ENCODE measurements around the gene ACSL5. TPM values are rescaled to one million over a fixed set of nuclear protein-coding genes. Genes with fewer than 3 reads are reported as not detected.
A peak's percentile ranks its signal among the peaks of the same experiment; 100 is the strongest.
"Not testable (repeated sequence)": the region's sequence is repeated elsewhere in the genome, so short reads cannot be mapped to it uniquely, and the experiment has no call there.

ACSL5 gene
- total RNA-seq, 1 experiment from 2014 or later: 0.81 TPM

DNA sequence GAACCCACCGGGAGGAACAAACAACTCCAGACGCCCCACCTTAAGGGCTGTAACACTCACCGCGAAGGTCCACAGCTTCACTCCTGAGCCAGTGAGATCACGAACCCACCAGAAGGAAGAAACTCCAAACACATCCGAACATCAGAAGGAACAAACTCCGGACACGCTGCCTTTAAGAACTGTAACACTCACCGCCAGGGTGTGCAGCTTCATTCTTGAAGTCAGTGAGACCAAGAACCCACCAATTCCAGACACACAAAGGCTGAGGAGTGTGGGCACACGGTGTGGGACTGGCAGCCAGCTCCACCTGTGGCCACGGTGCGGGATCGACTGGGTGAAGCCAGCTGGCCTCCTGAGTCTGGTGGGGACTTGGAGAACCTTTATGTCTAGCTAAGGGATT, 2.6 kb upstream of the ACSL5 start:
- DNase-seq (ENCODE audit: low spot score); in situ Hi-C loops (cut with HindIII; ENCODE audit: low sequenced_read_pairs): not testable (repeated sequence)

DNA sequence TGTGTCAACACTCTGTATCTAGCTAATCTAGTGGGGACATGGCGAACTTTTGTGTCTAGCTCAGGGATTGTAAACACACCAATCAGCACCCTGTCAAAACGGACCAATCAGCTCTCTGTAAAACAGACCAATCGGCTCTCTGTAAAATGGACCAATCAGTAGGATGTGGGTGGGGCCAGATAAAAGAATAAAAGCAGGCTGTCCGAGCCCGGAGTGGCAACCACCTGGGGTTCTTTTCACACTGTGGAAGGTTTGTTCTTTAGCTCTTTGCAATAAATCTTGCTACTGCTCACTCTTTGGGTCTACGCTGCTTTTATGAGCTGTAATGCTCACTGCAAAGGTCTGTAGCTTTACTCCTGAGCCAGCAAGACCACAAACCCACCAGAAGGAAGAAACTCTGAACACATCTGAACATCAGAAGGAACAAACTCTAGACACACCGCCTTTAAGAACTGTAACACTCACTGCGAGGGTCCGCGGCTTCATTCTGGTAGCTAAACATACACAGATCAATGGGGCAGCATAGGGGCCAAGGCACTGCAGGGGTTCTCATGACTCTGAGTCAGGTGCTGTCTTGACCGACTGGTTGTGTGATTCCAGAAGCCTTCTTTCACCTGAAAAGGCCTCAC, 1.6 kb upstream of the ACSL5 start:
- DNase-seq (ENCODE audit: low spot score); in situ Hi-C loops (cut with HindIII; ENCODE audit: low sequenced_read_pairs): not testable (repeated sequence)

DNA sequence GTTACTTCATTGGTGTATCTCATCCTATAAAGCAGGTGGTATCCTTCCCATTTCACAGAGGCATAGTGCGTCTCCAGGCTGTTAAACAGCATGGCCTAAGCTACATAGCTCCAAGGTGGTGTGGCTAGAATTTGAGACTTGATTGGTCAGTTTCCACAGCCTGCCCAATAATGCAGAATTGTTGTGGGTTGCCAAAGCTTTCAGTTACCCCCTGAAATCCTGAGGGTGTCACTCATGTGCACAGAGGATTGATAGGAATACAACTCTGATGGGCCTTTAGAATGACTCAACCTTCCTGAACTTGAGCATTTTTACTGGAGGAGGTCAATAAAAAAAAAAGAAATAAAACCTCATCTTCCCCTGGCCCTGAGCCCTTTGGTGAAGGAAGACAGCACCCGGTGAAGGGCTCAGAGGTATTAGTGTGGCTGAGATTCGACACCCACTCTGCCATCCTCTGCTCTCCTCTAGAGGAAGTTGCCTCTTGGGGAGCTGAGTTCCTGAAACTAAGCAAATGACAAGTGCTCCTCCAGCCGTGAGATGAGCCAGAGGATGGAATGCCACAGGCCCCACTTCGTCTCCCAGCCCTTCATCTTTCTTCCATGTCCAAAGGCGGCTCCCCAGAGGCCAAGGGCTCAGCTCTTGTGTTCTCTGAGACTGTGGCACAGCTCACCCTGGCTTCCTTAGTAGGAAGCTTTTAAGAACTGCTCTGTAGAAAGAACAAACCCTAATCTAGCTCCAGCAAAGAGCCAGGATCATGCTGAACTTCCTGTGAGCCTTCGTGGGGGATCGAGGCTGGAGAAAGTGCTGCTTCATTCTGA, 1.0 kb downstream of the ACSL5 start:
- DNase-seq (ENCODE audit: low spot score): no peak

DNA sequence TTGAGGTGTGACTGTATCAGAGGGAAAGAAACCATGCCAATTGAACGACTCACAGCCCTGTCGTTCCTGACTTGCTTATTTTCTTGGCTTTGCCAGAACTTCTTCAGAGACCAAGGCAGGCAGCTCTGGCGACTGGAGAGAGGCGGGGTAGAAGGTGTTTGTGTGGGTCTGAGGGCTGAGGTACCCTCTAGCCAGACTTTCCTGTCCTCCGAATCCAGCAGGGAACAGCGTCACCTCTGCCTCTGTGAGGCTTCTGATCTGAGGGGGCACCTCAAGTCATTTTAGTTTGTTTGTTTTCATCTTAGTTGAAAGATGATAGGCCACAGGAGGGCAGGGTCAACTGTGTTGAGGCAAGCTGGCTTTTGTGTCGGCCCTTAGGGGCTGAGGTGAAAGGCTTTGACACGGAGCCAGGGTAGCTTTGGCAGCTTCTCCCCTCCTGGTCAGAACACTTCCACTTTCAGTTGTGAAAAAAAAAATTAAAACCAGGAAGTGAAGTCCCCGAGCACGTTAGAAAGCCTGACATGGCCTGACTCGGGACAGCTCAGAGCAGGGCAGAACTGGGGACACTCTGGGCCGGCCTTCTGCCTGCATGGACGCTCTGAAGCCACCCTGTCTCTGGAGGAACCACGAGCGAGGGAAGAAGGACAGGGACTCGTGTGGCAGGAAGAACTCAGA, 1.9 kb downstream of the ACSL5 start:
- no peak for DNase-seq (ENCODE audit: low spot score)
- in situ Hi-C loops (cut with HindIII; ENCODE audit: low sequenced_read_pairs): no loop called here

More for the DNA sequence above, 1.0 kb downstream of the ACSL5 start:
- in situ Hi-C loops (cut with HindIII; ENCODE audit: low sequenced_read_pairs): no loop called here

DNA sequence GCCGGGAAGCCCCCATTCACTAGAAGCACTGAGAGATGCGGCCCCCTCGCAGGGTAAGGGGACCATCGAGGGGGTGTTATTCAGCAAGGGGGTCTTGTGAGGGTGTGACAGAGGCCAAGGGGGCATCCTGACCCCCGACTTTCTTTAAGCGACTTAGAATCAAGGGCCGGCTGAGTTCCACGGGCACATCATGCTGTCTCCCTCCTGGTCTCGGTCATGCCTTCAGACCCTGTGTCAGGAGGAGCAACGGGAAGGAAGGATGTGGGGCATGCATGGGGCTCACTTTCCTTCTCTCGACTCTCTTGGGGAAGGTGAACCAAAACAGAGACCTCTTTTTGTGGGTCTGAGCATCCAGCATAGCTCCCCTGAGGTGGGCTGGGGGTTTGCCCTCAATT, 2.5 kb downstream of the ACSL5 start:
- DNase-seq (ENCODE audit: low spot score): no peak
- in situ Hi-C loops (cut with HindIII; ENCODE audit: low sequenced_read_pairs): no loop called here

DNA sequence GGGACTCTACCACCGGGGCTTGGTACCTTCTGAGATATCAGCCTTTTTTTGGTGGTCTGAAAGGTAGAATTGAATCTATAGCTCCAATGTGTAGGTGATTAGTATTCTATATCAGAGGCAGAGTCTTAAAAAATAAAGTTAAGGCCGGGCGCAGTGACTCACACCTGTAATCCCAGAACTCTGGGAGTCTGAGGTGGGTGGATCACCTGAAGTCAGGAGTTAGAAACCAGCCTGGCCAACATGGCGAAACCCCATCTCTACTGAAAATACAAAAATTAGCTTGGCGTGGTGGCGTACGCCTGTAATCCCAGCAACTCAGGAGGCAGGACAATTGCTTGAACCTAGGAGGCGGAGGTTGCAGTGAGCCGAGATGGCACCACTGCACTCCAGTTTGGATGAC, 3.2 kb downstream of the ACSL5 start:
- DNase-seq (ENCODE audit: low spot score); in situ Hi-C loops (cut with HindIII; ENCODE audit: low sequenced_read_pairs): not testable (repeated sequence)

DNA sequence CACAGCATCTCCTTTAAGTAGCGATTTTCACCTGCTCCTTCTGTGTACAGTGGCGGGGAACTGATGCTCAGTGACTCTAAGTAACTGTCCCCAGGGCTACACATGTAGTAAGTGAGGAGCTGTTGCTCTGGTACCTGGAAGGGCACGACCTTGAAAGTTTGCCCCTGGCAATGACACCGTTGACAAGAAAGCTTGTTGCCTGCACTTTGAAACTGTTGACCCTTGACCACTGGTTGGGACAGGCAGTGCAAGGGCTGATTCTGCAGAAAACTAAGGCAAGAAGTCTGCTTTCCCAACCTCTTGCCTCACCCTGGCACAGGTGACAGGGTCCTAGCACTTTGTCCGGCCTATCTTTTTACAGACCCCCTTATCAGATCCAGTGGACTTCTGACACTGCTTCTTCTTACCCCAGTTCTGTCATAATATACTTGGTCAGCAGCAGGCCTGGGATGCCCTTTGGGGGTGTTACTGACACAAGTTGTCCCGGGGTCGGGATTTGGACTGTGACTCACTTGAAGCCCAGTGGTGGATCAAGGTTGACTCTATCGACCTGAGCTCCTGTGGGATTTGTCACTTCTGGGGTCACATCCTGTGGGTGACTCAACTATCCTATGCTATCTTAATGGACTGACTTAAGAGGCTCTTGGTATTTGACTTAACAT, 5.8 kb downstream of the ACSL5 start:
- in situ Hi-C loops (cut with HindIII; ENCODE audit: low sequenced_read_pairs): no loop called here
- DNase-seq (ENCODE audit: low spot score): no peak

DNA sequence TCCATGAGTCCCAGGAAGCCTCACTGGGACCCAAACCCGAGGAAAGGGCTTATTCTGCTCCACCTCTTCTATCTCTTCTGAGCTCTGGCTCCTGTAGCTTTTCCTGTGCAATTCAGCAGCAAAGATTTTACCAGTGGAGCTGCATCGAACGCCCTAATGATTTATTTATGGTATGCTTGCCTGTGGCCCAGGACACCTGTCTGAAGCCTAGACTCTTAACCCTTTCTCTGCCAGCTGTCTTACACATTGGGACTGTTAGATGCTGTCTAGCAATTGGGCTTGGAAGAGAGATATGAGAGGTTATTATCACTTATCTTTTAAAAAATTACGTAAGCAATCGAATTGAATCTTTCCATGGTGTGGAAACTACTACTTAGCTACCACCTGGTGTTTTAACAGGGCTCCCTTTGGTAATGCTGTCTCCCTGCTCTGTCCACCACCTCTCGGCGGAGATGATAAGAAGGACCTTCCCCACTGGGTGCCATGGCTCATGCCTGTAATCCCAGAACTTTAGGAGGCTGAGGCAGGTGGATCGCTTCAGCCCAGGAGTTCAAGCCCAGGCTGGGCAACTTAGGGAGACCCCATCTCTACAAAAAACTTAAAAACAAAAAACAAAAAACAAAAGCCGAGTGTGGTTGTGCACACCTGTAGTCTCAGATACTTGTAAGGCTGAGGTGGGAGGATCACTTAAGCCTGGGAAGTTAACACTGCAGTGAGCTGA, 8.8 kb downstream of the ACSL5 start:
- in situ Hi-C loops (cut with HindIII; ENCODE audit: low sequenced_read_pairs): no loop called here
- DNase-seq (ENCODE audit: low spot score): no peak

DNA sequence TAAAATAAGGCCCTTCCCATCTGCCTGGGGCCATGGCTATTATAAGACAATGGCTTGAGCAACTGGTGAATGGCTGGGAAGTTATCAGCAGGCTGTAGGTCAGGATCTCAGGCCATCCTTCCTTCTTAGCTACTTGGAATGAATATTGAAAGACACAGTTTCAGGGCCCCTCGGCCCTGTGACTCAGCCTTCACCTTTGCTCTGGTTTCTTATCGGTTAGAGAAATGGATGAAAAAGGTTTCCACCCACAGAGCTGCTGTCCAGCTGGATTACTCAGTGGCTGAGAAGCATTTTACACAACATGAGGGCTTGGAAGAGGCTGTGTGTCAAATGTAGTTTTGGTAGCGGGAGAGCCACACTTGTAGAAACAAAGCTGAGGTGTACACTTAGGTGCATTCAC, 9.4 kb downstream of the ACSL5 start:
- no peak for DNase-seq (ENCODE audit: low spot score)
- in situ Hi-C loops (cut with HindIII; ENCODE audit: low sequenced_read_pairs): no loop called here

DNA sequence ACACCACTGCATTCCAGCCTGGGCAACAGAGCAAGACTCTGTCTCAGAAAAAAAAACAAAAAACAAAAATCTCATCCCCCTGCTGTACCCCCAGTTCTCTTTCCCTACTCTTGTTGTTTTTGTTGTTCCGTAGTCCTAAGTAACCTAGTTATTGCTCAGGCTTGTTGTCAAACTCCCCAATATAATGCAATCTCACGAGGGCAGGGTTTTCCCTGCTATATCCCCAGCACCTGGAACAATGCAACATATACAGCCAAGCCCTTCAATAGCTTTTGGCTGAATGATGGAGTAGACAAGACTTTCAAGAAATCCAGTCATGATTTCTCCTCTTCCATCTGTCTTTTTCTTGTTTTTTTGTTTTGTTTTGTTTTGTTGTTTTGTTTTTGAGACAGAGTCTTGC, 10.2 kb downstream of the ACSL5 start:
- DNase-seq (ENCODE audit: low spot score): no peak

DNA sequence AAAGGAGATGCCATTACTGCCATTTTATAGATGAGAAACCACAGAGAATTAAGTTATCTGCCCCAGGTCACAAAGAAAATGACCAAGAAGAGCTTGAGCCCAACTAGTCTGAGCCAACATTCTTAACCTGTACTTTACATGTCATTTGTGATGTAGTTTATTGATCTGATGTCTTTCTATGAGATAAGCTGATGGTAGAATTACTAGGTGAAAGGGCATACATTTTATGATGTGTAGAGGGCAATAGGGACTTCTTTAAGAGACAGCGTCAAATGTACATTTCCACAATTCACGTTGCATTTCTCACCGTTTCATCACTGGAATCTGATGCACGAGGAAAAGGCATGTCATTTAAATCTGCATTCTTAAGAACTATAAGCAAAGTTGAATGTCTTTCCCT, 11.3 kb downstream of the ACSL5 start:
- no peak for DNase-seq (ENCODE audit: low spot score)
- in situ Hi-C loops (cut with HindIII; ENCODE audit: low sequenced_read_pairs): no loop called here

More for the DNA sequence above, 10.2 kb downstream of the ACSL5 start:
- in situ Hi-C loops (cut with HindIII; ENCODE audit: low sequenced_read_pairs): no loop called here

DNA sequence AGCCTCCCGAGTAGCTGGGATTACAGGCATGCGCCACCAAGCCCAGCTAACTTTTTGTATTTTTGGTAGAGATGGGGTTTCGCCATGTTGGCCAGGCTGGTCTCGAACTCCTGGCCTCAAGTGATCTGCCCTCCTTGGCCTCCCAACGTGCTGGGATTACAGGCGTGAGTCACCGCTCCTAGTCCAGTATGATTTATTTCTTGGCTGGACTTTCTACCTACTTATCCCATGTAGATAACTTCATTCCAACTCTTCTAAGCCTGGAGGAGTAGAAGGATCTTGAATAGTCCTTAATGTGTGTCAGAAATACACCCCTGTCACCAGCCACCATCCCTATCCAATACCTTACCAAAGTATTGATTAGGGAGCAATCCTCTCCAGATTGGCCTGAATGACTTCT, 14.1 kb downstream of the ACSL5 start:
- in situ Hi-C loops (cut with HindIII; ENCODE audit: low sequenced_read_pairs); DNase-seq (ENCODE audit: low spot score): not testable (repeated sequence)

DNA sequence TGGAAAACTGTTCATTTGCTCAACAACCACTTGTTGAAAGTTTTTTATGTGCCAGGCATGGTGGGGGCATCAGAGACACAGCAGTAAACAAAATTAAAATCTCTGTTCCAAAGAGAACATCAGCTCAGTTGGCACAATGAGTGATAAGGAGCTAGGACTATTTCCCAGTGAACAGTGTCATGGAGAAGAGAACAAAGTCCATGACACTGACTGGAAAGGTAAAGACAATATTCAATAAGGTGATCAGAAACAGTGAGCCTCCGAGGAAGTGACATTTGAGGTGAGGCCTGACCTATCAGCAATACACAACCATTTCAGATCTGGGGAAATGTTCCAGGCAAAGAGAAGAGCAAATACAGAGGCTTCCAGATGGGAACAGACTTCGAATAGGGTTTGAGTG, 14.6 kb downstream of the ACSL5 start:
- DNase-seq (ENCODE audit: low spot score): no peak
- in situ Hi-C loops (cut with HindIII; ENCODE audit: low sequenced_read_pairs): no loop called here

DNA sequence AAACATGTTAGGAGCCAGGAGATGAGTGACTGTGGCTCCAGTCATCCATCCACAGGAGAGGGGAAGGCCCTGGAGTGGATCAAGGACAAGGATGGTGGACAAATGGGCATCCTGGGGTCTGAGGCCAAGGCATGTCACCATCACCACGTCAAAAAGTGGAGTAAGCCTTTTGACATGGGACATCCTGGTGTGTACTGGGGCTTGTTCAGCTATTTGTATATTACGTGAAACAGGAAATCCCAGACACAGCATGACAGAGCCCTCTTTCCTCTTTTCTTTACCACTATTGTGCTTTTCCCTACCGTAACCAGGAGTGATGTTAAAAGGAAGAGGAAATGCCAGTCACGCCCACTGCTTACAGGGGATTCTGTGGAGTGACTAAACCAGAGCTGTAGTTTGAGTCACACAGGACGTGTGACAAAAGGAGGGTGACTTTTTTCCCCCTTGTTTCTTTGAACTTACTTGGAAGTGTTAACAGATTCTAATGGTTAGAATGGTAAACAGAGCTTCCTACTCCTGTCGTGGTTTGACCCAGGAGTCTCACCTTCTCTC, 15.4 kb downstream of the ACSL5 start:
- in situ Hi-C loops (cut with HindIII; ENCODE audit: low sequenced_read_pairs): no loop called here
- no peak for DNase-seq (ENCODE audit: low spot score)

DNA sequence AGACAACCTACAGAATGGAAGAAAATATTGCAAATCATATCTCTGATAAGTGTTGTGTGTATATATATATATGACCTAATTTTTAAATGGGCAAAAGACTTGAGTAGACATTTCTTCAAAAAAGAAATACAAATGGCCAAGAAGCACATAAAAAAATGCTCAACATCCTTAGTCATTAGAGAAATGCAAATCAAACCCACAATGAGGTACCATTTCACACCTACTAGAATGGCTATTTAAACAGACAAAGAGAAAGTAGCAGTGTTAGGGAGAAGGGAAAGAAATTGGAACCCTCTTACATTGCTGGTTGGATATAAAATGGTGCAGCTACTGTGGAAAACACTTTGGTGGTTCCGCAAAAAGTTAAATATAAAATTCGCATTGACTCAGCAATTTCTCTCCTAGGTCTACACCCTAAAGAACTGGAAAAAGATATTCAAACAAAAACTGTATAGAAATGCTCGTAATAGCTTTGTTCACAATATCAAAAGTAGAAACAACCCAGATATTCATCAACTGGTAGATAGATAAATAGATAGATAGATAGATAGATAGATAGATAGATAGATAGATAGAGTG, 16.3 kb downstream of the ACSL5 start:
- no peak for DNase-seq (ENCODE audit: low spot score)
- in situ Hi-C loops (cut with HindIII; ENCODE audit: low sequenced_read_pairs): no loop called here

DNA sequence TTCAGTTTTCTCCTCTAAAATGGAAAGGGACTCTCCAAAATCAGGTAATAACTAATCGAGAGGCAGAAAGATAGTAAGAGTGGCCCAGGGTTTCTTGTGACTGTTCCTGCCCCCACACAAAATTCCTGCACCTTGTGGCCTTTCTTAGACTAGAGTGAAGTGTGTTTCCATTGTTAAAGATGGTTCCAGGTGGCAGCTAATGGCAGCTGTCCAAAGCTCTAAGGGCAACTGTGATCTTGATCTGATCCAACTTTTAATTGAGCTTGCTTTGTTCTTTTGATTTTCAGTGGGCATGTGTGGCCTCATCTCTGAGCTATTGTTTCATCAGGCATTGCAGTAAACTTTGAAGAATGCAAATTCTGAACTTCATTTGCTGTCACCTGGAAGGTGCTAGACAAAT, 19.4 kb downstream of the ACSL5 start:
- peak; percentile 15 for DNase-seq (ENCODE audit: low spot score)
- in situ Hi-C loops (cut with HindIII; ENCODE audit: low sequenced_read_pairs): no loop called here

DNA sequence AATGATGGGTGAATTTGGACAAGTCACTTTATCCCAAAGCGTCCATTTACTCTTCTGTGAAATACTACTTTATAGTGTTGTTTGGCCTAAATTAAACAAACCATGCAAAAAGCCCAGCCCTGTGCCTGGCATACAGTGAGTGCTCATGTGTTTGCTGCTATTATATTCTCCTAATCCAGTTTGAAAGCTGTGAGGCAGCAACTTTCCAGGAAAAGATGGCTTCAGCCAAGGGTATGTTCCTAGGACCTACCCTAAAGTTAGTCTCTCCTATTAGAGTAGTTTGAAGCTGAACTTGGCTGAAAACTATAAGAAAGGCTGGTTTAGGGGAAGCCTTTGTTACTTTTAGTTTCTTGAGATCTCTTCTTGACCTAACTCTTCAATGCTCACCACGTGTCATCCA, 19.9 kb downstream of the ACSL5 start:
- DNase-seq (ENCODE audit: low spot score): no peak
- in situ Hi-C loops (cut with HindIII; ENCODE audit: low sequenced_read_pairs): no loop called here

DNA sequence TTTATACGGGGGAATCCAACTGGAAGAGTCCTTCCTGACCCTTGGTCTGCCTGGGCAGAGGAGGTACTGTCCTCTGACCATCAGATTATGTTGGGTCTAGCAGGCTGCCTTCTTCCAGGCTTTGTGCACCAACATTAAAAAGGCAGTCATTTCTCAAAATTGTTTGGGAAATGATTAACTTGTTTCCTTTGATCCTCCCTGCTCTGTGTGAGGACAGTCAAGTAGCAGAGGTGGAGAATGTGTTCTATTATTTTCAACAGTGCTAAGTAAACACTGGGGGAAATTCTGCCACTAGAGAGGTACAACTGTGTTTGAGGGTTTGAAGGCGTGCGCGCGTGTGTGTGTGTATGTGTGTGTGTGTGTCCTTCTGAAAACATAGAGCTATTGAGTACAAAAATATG, 20.6 kb downstream of the ACSL5 start:
- DNase-seq (ENCODE audit: low spot score): no peak
- in situ Hi-C loops (cut with HindIII; ENCODE audit: low sequenced_read_pairs): no loop called here

All from G401 (cell line).